ENCODE measurements around the gene U2AF1L4.

The U2AF1L4 gene, protein sequence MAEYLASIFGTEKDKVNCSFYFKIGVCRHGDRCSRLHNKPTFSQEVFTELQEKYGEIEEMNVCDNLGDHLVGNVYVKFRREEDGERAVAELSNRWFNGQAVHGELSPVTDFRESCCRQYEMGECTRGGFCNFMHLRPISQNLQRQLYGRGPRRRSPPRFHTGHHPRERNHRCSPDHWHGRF

DNA sequence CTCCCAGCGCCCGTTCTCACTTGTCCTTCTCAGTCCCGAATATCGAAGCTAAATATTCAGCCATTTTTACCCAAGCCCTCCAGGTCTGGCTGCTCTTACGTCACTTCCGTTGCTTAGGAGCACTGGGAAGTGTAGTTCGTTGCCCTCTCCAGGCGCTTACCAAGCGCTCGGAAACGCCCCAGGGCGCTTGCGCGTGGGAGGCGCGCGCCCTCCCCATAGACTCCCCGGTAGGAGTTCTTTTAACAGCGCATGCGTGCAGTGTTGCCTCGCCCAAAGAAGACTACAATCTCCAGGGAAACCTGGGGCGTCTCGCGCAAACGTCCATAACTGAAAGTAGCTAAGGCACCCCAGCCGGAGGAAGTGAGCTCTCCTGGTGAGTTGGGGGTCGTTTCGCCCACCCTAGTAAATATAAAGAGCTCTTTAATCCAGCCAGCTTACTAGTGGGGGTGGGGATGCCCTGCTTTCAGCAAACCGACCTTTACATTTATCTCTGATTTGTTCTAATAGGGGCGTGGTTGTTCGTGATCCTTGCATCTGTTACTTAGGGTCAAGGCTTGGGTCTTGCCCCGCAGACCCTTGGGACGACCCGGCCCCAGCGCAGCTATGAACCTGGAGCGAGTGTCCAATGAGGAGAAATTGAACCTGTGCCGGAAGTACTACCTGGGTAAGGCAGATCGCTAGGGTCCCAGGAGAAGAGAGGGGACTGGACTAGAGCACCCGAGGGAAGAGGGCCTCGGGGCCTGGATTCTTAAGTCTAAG, at the start of gene U2AF1L4, which contains the start of gene PSENEN:
Gene U2AF1L4, minus strand, starts transcription at position 91 of the 759 bp plus-strand sequence. Its CDS starts 27 bp downstream, at position 64.
Gene PSENEN, plus strand, starts transcription at position 324 of the 759 bp plus-strand sequence. Its CDS starts 280 bp downstream, at position 604.
- peak; percentile 83 to 95 (median 89) for DNase-seq

GRCh38 chr19:35793381-35794165, 48.4 kb upstream of the U2AF1L4 start:
- DNase-seq: no peak

GRCh38 chr19:35792888-35793287, 47.7 kb upstream of the U2AF1L4 start:
- no peak for DNase-seq

DNA sequence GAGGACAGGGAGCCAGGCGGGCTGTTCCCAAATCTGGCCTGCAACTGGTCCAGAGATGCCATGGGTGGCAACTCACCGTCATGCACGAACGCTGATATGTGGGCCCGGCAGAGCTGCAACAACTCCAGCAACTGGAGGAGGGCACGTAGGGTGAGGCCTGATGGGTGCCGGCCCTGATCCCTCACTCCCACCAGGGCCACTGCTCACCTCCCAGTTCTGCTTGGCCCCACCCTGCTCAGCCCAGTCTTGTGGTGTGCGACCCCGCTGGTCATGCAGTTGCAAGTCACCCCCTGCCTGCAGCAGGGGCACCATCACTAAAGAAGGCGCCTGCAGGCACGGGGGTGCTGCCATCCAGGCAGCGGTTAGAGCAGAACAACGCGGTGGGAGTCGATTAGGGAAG, 47.1 kb upstream of the U2AF1L4 start:
- DNase-seq: no peak

- DNase-seq: no peak
Observed at GRCh38 chr19:35791814-35792279, 46.6 kb upstream of the U2AF1L4 start.

GRCh38 chr19:35790981-35791813, 46.0 kb upstream of the U2AF1L4 start:
- DNase-seq: no peak

GRCh38 chr19:35789978-35790944, 45.0 kb upstream of the U2AF1L4 start:
- DNase-seq: no peak

DNA sequence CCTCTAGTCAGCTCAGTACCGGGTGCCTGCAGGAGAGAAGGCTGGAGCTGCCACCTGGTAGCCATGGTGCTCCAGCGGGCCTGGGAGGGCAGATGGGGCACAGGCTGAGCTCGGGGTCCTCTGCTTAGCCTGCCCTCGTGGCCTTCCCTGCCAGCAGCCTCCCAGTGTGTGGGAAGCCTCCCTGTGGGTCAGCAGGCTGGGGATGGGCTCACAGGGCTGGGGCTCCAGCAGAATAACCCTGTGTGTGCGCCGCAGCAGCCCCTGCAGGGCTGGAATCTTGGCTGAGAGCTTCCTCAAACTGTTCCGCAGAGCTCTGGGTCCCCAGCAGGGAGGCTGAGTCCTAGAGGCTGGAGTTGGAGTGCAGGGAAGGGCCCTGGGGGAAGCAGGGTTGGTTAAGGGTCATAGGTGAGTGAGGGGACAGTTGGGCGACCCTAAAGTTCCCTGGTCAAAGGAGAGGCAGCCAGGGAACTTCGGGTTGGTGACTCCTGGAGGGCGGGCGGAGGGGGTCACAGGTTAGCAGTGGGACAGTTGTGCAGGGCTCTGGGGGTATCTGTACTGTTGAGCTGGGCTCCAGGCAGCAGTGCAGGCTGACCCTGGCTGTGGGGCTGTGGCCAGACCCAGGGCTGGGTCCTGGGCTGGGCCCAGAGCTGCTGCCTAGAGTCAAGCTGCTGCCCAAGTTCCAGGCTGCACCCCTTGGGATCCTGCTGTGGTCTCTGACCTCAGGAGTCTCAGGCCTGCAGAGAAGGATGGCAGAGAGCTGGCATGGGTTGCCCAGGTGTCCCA, 44.2 kb upstream of the U2AF1L4 start:
- DNase-seq: no peak

- no peak for DNase-seq
Observed at GRCh38 chr19:35788205-35788960, 43.2 kb upstream of the U2AF1L4 start.

GRCh38 chr19:35787227-35787799, 42.1 kb upstream of the U2AF1L4 start:
- no peak for DNase-seq

- DNase-seq: no peak
Observed at GRCh38 chr19:35786299-35787160, 41.3 kb upstream of the U2AF1L4 start.

DNA sequence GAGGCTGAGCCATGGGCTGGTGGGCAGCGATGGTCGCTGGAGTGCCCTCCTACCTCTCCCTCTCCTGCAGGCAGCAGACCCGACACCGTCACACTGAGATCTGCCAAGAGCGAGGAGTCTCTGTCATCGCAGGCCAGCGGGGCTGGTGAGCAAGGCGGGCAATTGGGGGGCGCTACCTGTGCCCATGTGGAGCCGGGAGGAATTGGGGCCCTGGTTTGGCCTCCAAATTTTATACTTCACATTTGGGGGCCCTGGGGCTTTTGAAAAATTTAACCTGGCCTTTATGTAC, 40.1 kb upstream of the U2AF1L4 start:
- no peak for DNase-seq

DNA sequence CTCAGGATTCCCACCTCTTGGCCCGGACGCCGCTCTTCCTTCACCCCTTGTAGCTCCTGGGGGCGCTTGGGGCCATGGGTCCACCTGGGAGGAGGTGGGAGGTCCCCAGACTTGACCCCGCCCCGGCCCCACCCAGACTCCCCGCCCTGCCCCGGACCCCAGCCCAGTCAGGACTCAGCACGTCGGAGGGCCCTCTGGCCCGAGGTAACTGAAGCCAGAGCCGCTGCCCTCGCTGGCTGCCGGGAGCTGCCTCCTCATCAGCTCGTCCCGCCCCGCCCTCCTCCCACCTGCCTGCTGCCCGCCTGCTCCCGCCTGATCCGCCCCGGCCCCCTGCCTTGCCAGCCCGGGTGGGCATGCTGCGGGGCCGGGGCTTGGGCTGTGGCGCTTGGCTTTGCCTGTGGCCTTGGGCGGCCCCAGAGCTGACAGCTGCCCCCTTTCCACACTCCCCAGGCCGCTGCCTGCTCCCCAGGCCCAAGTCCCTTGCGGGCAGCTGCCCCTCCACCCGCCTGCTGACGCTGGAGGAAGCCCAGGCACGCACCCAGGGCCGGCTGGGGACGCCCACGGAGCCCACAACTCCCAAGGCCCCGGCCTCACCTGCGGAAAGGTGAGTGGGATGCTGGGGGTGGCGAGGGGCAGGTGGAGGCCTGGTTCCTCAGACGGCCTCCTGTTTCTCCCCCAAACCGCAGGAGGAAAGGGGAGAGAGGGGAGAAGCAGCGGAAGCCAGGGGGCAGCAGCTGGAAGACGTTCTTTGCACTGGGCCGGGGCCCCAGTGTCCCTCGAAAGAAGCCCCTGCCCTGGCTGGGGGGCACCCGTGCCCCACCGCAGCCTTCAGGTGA, 39.5 kb upstream of the U2AF1L4 start:
- no peak for DNase-seq

GRCh38 chr19:35783469-35784434, 38.5 kb upstream of the U2AF1L4 start:
- no peak for DNase-seq

- no peak for DNase-seq
Observed at GRCh38 chr19:35782589-35782988, 37.4 kb upstream of the U2AF1L4 start.

GRCh38 chr19:35781650-35782049, 36.4 kb upstream of the U2AF1L4 start:
- no peak for DNase-seq

Measured in activated CD4-positive, CD25-positive, alpha-beta regulatory T cell (primary cell).